ENCODE data around the gene TXNDC15. TPM values are rescaled to one million over a fixed set of nuclear protein-coding genes. Genes with fewer than 3 reads are reported as not detected.

TXNDC15 gene
- total RNA-seq, 1 donor from 2014 or later, result 20.8 TPM

- no peak for DNase-seq (ENCODE audit: low read depth)
- H3K4me3 ChIP-seq (ENCODE audit: low read depth, low read length), result no peak overlapping the region
- TF ChIP-seq CTCF (IDR thresholded peaks at IDR 0.05; ENCODE audit: insufficient read depth, low read length, poor library complexity, severe bottlenecking), result no peak
- no peaks in the 10 kb centered on the region for H3K27me3 ChIP-seq (ENCODE audit: control insufficient read depth, insufficient read depth, low read length)
- no peaks in the 10 kb centered on the region for H3K36me3 ChIP-seq (ENCODE audit: control insufficient read depth, insufficient read depth, low read length)
Measured at GRCh38 chr5:134920848-134921575, 46.8 kb downstream of the TXNDC15 start.

- no peak for TF ChIP-seq CTCF (IDR thresholded peaks at IDR 0.05; ENCODE audit: insufficient read depth, low read length, poor library complexity, severe bottlenecking)
- no peak for DNase-seq (ENCODE audit: low read depth)
- Histone ChIP-seq H3K27me3 (ENCODE audit: control insufficient read depth, insufficient read depth, low read length) (no peaks in the 10 kb centered on the region), H3K4me3 (ENCODE audit: low read depth, low read length) (no peak overlapping the region), H3K36me3 (ENCODE audit: control insufficient read depth, insufficient read depth, low read length) (no peaks in the 10 kb centered on the region)
Measured at GRCh38 chr5:134932508-134932907, 58.3 kb downstream of the TXNDC15 start.

- no peak for TF ChIP-seq CTCF (IDR thresholded peaks at IDR 0.05; ENCODE audit: insufficient read depth, low read length, poor library complexity, severe bottlenecking)
- H3K27me3 ChIP-seq (ENCODE audit: control insufficient read depth, insufficient read depth, low read length), result no peaks in the 10 kb centered on the region
- no peak for DNase-seq (ENCODE audit: low read depth)
- H3K4me3 ChIP-seq (ENCODE audit: low read depth, low read length), result no peak overlapping the region
- no peaks in the 10 kb centered on the region for H3K36me3 ChIP-seq (ENCODE audit: control insufficient read depth, insufficient read depth, low read length)
Measured at GRCh38 chr5:134934202-134934601, 60.0 kb downstream of the TXNDC15 start.

GRCh38 chr5:134935711-134936602 is 61.8 kb downstream of the TXNDC15 start:
- DNase-seq (ENCODE audit: low read depth), result no peak
- no peaks in the 10 kb centered on the region for H3K27me3 ChIP-seq (ENCODE audit: control insufficient read depth, insufficient read depth, low read length)
- no peaks in the 10 kb centered on the region for H3K36me3 ChIP-seq (ENCODE audit: control insufficient read depth, insufficient read depth, low read length)
- no peak overlapping the region for H3K4me3 ChIP-seq (ENCODE audit: low read depth, low read length)
- no peak for TF ChIP-seq CTCF (IDR thresholded peaks at IDR 0.05; ENCODE audit: insufficient read depth, low read length, poor library complexity, severe bottlenecking)

- TF ChIP-seq CTCF (IDR thresholded peaks at IDR 0.05; ENCODE audit: insufficient read depth, low read length, poor library complexity, severe bottlenecking), result no peak
- no peaks in the 10 kb centered on the region for H3K36me3 ChIP-seq (ENCODE audit: control insufficient read depth, insufficient read depth, low read length)
- DNase-seq (ENCODE audit: low read depth), result no peak
- no peak overlapping the region for H3K4me3 ChIP-seq (ENCODE audit: low read depth, low read length)
- no peaks in the 10 kb centered on the region for H3K27me3 ChIP-seq (ENCODE audit: control insufficient read depth, insufficient read depth, low read length)
Measured at GRCh38 chr5:134937526-134937925, 63.4 kb downstream of the TXNDC15 start.
